NCI-H2196 (cell line): Measurements from ENCODE around the gene ACTL6B.
"Not testable (repeated sequence)": the region's sequence is repeated elsewhere in the genome, so short reads cannot be mapped to it uniquely, and the experiment has no call there.

Experiments used
- DNase-seq: peaks from one replicate; lab custom pipeline; 2025; ENCODE audit not compliant: unreplicated experiment; lab: John Stamatoyannopoulos, UW

The ACTL6B gene

DNA sequence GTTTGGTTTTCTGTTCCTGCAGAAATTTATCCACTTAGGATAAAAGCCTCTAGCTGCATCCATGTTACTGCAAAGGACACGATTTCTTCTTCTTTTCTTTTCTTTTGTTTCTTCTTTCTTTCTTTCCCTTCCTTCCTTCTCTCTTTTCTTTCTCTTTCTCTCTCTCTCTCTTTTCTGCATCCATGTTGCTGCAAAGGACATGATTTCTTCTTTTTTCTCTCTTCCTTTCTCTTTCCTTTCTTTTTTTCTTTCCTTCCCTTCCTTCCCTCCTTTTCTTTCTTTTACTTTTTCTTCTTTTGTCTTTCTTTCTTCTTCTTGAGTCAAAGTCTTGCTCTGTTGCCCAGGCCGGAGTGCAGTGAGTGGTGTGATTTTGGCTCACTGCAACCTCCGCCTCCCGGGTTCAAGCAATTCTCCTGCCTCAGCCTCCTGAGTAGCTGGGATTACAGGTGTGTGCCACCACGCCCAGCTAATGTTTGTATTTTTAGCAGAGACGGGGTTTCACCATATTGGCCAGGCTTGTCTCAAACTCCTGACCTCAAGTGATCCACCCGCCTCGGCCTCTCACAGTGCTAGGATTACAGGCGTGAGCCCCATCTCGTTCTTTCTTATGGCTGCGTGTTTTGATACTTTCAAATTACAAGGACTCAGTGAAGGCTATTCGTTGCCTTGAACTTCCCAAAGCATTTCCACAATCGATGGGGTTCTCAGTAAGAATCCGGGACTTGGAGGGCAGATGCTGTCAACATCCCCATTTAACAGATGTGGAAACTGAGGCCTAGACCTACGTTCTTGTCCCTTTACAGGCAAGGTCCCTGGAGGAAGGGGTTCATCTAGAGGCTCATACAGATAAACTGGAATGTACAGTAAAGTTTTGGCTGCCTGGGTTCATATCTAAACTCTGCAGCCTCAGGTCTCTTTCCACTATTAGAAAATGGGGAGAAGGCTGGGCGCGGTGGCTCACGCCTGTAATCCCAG is 15.4 kb upstream of the ACTL6B start:
- no peak for DNase-seq

DNA sequence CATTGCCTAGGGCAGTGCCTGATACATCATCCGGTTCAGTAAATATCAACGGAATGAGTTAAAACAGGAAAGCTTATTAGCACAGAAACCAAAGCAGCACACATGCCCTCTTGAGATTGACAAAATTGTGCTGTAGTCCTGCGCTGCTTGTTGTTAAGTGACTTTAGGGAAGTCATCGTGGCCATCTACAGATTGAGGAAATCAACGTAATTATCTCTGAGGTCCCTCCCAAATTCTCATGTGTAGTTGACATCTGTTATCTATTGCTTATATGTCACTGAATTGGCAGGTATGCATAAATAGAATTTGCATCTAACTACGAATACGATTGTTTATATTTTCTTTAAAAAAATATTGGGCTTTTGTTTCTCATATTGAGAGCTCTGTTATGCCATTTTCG is 13.8 kb upstream of the ACTL6B start:
- DNase-seq, result no peak

DNA sequence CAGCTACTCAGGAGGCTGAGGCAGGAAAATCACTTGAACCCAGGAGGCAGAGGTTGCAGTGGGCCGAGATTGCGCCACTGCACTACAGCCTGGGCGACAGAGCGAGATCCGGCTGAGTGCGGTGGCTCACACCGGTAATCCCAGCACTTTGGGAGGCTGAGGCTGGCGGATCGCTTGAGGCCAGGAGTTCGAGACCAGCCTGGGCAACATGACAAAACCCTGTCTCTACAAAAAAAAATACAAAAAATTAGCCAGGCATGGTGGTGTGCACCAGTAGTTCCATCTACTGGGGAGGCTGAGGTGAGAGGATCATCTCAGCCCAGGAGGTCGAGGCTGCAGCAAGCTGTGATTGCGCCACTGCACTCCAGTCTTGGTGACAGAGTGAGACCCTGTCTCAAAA is 12.9 kb upstream of the ACTL6B start:
- DNase-seq, result not testable (repeated sequence)

DNA sequence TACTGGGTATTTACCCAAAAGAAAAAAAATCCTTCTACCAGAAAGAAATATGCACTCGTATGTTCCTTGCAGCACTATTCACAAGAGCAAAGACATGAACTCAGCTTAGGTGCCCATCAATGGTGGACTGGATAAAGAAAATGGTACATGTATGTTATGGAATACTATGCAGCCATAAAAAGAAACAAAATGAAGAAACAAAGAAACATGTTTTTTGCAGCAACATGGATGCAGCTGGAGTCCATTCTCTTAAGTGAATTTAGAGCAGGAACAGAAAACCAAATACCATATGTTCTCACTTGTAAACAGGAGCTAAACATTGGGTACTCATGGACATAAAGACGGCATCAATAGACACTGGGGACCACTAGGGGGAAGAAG is 11.8 kb upstream of the ACTL6B start:
- no peak for DNase-seq

DNA sequence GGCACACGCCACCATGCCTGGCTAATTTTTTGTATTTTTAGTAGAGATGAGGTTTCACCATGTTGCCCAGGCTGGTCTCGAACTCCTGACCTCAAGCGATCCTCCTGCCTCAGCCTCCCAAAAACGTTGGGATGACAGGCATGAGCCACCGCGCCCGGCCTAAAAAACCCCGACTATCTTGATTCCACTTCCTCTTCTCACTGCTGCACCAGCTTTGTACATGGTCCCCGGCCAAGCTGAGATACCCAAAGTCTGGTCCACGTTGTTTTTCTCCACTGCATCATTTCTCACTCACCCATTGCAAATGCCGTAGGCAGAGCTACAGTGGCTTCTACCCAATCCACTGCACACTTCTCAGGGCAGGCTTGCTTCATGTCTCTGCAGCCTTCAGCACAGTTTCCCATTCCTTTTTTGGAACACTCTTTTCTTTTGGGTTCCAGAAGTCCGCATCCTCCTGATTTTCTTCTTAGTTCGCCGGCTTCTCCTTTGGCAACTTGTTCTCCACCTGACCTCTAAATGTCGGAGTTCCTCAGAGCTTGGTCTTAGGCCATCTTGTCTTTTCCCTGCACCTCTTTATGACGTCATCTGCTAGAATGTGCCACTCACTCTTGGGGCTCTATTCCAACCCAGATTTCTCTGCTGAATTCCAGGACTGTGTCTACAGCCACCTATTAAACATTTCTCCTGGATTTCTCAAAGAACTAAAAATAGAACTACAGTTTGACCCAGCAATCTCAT is 11.3 kb upstream of the ACTL6B start:
- DNase-seq, result no peak

DNA sequence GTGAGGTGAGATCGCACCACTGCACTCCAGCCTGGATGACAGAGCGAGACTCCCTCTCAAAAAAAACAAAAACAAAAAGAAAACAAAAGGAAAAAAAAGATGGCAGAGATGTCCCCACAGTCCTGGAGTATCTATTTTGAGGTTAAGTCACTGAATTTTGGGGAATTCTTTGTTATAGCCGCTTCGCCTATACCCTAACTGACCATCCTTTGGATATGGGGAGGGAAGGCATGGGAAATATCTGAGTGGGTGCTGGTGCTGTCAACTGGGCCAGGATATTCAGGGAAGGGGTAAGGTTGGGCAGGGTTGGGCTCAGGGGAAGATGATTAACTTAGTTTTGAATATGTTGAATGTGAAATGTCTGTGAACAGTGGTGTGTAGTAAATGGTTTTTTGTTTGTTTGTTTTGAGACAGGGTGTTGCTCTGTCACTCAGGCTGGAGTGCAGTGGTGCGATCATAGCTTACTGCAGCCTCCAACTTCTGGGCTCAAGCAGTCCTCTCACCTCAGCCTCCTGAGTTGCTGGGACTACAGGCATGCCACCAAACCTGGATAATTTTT is 9.0 kb upstream of the ACTL6B start:
- no peak for DNase-seq

DNA sequence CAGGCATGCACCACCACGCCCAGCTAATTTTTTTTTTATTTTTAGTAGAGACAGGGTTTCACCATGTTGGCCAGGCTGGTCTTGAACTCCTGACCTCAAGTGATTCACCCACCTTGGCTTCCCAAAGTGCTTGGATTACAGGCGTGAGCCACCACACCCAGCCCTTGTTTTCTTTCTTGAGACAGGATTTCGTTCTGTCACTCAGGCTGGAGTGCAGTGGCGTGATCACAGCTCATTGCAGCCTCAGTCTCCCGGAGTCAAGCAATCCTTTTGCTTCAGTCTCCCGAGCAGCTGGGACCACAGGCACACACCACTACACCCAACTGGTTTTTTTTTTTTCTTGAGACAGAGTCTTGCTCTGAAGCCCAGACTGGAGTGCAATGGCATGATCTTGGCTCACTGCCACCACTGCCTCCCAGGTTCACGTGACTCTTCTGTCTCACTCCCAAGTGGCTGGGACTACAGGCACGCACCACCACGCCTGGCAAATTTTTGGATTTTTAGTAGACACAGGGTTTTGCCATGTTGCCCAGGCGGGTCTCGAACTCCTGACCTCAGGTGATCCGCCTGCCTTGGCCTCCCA is 6.0 kb upstream of the ACTL6B start:
- DNase-seq, result peak; percentile 15

DNA sequence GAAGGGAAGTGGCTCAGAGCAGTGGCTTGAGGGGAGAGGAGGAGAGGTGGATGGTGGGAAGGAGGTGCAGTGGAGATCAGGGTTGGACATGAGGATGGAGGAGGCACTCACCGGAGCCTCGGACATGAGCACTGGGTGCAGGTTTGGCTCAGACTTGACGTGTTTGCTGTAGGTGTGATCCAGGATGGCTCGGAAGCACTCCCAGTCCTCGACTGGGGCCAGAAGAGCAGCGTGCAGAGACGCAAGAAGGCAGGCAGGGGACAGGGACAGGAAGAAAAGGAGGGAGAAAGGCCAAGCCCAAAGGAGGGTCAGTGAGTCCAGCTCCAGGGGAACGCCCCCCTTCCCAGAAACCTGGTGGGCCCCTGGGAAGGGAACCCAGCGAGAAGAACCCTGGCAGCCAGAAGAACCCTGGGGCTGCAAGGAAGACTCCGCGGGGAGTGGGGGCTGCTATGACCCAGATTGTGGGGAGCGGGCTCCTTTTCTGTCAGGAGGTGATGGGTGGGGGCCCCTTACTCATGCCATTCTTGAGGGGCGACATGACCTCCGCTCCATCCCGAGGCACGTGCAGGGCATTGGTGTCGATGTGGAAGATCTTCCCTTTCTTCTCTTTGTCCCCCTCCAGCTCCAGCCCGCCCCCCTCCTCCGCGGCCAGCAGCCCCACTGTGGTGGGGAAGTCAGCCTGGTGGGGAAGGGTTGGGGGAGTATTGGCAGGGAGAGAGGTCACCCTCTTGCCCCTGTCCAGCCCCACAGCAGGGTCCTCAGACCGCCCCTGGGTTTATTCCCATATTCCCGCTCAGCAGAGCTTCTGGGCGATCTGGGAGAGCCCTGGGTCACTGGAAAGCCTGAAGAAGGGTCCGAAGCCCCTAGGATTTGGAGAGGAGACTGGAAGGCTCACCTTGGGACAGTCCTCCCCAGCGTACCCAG is 1.1 kb downstream of the ACTL6B start:
- DNase-seq, result no peak

DNA sequence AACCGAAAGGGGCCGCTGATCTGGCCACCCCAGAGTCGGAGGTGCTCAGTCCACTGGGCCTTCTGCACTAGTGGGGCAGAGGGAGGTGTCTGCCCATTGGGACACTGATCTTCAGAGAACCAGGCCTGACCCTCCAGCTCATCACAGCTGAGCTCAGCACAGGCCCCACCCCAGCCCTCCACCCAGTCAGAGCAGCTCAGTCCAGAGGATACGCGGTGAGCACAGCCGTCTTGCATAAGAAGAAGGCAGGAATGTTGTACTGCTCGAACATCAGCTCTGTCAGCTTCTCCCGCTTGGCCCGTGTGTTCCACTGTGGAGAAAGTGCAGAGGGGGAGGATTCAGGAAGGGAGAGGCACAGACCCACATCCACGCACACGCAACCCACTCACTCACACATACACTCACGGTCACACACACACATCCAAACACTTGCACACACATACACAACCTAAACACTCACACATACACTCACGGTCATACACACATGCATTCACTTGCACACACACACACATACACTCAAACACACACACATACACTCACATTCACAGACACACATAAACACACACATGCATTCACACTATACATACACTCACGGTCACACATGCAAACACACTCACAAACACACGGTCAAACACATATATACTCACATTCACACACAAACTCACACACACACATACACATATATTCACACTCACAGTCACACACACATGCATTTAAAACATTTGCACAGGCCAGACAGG is 6.3 kb downstream of the ACTL6B start:
- DNase-seq, result no peak

DNA sequence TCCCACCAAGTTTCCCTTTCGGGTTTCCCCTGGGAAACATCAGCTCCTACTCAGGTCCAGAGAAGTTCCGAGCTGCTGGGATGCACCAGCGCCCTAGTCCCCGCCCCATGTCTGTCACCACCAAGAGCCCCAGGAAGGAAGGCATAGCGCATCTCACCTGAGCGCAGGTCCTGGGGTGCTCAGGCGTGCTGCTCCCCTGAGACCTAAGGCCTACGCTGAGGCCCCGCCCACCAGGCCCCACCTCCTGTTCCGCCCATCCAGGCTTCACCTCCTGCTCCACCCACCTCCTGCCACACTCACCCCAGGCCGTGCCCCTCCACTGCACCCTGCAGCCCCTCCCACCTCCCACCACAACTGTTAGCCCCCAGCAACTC is 13.7 kb downstream of the ACTL6B start:
- no peak for DNase-seq

DNA sequence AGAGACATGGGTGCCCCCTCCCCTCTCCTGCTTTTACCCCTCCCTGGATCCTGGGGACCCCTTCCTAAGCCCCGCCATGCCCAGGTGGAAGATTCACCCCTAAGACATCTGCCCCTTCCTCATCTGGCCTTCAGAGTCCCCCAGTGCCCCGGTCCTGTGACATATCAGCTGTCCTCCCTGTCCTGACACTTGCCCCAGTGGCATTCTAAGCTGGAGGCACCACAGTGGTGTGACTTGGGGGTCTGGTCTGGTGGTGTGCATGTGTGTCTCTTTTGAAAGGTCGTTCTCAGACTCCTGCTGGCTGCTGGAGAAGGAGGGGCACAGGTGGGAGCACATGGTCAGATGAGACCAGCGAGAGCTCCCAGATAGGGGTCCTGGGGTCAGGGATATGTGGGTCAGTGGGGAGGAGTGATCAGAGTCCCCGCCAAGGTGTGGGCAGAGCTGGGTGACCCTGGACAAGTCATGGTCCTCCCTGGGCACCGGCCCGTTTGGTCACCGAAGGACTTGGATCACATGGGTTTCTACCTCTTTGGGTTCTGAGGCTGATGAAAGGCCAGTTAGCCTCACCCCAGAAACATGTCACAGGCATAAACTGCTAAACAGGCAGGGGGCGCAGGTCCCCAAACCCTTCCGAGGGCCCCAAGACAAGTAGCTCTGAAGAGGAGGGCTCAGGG is 14.3 kb downstream of the ACTL6B start:
- DNase-seq, result no peak

DNA sequence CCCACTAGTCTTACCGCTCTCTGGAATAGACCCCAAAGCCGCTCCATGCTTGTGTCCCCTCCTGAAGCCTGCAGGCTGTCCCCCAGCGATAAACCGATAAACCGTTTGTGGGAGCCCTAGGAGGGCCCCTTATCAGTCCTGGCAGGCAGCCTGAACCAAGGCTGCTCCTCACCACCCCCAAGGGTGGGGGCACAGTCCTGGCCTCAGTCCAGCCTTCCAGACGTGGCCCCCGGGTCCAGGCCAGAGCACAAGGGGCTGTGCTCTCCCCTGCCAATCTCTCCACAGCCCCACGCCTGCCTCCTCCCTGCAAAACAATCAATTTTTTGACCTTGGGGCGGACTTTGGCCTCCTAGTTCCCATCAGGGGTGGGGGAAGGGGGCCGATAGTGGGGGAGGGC is 14.8 kb downstream of the ACTL6B start, which contains the start of gene TFR2:
TFR2 (minus strand) TSS at position 90 of the 397 bp plus-strand sequence; CDS start at position 47, 43 bp downstream.
- no peak for DNase-seq

DNA sequence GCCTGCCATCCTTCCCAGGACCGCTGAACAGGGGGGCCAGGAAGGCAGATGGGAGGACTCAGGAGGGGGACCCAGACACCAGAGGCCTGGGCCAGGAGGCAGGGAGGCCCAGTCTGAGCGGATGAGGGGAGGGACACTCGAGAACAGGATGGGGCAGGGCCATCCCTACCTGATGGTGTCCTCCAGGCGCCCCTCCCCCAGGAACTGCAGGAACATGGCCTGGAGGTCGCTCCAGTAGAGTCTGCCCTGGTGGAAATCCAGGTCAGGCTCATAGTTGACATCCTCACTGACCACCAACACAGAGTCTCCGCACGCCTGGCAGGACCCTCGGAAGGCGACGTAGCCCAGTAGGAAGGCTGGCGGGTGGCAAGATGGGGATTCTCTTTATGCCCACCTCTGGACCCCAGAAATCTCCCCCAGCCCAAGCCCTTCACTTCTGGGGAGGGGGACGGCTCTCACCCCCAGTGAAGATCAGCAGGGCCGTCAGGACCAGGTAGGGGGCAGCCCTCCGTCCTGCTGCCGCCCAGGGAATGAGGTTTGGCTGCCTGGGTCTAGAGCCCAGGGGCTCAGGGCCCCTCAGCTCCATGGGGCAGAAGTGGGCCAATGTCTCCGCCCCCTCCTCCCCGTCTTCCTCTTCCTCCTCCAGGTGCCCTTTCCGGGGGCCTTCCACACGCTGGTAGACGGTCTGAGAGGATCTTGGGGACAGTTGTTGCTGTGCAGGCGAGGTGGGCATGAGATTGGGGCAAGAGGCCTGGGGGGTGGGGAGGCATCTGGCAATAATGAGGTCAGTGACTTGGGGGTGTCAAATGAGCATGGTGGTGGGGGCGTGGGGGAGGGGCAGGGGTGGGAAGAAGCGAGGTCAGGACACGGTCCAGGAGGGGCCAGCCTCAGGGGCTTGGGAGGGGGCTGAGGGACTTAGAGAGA is 15.5 kb downstream of the ACTL6B start:
- DNase-seq, result no peak

DNA sequence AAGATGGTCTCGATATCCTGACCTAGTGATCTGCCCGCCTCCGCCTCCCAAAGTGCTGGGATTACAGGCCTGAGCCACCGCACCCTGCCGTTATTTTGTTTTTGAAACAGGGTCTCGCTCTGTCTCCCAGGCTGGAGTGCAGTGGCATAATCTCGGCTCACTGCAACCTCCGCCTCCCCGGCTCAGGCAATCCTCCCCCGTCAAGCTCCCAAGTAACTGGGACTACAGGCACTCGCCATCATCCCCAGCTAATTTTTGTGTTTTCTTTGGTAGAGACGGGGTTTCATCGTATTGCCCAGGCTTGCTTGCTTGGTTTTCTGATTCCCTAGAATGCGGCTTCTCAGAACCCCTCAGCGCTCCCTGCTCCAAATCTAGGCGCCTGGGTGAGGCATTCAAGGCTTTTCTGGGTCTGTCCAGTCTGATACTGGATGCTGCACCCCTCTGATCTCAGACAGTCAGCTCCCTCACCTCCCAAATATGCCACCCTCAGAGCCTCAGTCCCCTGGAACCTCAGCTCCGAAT is 16.2 kb downstream of the ACTL6B start:
- no peak for DNase-seq

DNA sequence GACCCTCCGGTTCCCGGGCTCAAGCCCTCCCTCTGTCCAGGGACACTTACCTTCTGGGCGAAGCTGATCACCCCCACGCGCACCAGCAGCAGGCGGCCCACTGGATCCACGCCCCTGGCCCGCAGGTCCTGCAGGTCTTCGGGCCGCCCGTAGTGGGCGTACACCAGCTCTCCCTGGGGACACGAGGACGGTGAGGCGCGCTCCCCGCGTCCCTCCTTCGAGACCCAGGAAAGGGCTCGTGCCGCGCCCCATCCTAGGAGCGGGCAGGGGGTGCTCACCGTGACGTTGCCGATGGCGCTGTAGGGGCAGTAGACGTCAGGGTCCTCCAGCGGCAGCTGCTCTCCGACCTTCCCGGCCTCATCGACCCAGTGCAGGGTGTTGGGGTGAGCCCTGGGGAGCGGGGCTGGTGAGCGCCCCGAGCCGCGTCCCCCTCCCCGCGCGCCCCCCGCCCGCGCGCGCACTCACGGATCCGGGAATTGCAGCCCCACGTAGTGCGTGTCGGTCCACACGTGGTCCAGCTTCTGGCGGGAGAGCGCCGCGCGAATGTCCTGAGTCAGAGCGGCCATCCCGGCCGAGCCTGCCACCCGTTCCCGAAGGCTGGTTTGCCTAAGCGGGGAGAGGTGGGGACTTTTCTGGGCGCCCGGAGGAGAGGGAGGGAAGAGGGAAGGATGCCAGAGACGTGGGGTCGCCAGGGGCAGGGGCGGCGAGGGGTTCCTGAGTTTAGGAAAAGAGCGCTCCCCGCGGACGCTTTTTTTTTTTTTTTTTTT is 23.1 kb downstream of the ACTL6B start:
- DNase-seq, result peak; percentile 45

DNA sequence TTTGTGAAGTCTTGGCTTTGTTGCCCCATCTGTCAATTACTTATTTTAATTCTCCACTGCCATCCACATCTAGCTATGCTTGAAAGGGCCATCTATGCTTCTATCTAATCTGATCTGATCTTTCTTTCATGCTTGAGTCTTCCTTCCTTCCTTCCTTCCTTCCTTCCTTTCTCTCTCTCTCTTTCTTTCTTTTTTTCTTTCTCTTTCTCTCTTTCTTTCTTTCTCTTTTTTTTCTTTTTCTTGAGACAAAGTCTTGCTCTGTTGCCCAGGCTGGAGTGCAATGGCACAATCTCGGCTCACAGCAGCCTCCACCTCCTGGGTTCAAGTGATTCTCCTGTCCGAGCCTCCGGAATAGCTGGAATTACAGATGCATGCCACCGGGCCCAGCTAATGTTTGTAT is 26.2 kb downstream of the ACTL6B start:
- DNase-seq, result no peak

DNA sequence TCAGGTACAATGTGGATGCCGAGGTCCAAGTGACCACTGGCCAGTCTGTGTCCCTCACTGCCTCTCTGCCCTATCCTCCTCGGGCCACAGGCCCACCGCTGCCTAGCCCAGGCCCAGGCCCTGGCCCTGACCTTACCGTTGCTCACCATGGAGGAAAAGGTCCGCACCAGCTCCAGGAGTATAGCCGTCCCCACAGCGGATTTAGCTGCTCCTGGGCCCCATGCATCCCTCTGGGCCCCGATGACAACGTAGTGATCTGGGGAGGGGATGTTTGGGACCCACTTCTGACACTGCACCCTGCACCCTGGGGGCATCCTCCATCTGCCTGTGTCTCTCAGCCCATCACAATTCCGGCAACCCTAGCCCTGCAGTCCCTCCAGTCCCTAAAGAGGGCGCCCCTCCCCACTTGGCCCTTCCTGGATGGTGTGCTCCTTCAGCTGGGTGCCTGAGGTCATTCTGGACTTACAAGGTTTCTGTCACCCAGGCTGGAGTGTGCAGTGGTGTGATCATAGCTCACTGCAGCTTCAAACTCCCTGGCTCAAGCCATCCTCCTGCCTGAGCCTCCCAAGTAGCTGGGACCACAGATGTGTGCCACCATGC is 27.0 kb downstream of the ACTL6B start:
- DNase-seq, result peak; percentile 40
